PC-3 (cell line): ENCODE results near the gene DLK1.

Source experiments
- EZH2 ChIP-seq: fragments of 300-600 bp; sonication (generic); IDR thresholded peaks from one replicate; pipeline ENCODE4 v1.6.1; 2017; ENCODE audit warnings: antibody characterized with exemption, mild to moderate bottlenecking, low read length; ENCODE audit not compliant: unreplicated experiment
- TF ChIP-seq, protein P1 (sequence below): fragments of 300-600 bp; sonication (generic); conservative IDR thresholded peaks from 2 replicates; pipeline ENCODE4 v1.5.1; 2017; ENCODE audit warnings: antibody characterized with exemption, low read depth, mild to moderate bottlenecking, low read length

GRCh38 chr14:100679707-100680438 is 46.8 kb upstream of the DLK1 start:
- TF ChIP-seq EZH2: no peak
- TF ChIP-seq, protein P1, sequence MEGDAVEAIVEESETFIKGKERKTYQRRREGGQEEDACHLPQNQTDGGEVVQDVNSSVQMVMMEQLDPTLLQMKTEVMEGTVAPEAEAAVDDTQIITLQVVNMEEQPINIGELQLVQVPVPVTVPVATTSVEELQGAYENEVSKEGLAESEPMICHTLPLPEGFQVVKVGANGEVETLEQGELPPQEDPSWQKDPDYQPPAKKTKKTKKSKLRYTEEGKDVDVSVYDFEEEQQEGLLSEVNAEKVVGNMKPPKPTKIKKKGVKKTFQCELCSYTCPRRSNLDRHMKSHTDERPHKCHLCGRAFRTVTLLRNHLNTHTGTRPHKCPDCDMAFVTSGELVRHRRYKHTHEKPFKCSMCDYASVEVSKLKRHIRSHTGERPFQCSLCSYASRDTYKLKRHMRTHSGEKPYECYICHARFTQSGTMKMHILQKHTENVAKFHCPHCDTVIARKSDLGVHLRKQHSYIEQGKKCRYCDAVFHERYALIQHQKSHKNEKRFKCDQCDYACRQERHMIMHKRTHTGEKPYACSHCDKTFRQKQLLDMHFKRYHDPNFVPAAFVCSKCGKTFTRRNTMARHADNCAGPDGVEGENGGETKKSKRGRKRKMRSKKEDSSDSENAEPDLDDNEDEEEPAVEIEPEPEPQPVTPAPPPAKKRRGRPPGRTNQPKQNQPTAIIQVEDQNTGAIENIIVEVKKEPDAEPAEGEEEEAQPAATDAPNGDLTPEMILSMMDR: no peak
